Measurements from ENCODE around the gene APC2. TPM values are rescaled to one million over a fixed set of nuclear protein-coding genes. Genes with fewer than 3 reads are reported as not detected.

APC2 gene
- total RNA-seq, 2 experiments from 2014 or later: 0.07 to 0.29 TPM

GRCh38 chr19:1452802-1453524 lies 3.0 kb downstream of the APC2 start:
- DNase-seq: no peak
- TF ChIP-seq CTCF (IDR thresholded peaks at IDR 0.05): no peak
- CTCF ChIA-PET: interaction anchor here (1.1 to 3.1 kb wide), 3 partner anchors 7 to 13 kb away, joined by 4 to 13 read pairs (median 10); no protein-coding TSS in a partner anchor
- POLR2A ChIA-PET: interaction anchor here (0.8 to 1.0 kb wide), 2 partner anchors 10 to 26 kb away, joined by 3 read pairs; no protein-coding TSS in a partner anchor
- Mint-ChIP-seq H3K9me3 (no peaks in the 10 kb centered on the region), H3K36me3 (ENCODE audit: low read depth) (no peaks in the 10 kb centered on the region), H3K27me3 (peaks cover 64% of the 10 kb centered on the region), H3K4me1 (ENCODE audit: low read depth) (peaks cover 15% of the 10 kb centered on the region), H3K27ac (no peak overlapping the region), H3K4me3 (no peak overlapping the region)
- intact Hi-C loops (cut with micrococcal nuclease): no loop called here
- ATAC-seq: no peak

- Mint-ChIP-seq H3K4me3 (no peak overlapping the region), H3K27ac (no peak overlapping the region), H3K27me3 (peaks cover 64% of the 10 kb centered on the region), H3K9me3 (no peaks in the 10 kb centered on the region), H3K4me1 (ENCODE audit: low read depth) (peaks cover 15% of the 10 kb centered on the region), H3K36me3 (ENCODE audit: low read depth) (no peaks in the 10 kb centered on the region)
- no peak for TF ChIP-seq CTCF (IDR thresholded peaks at IDR 0.05)
- DNase-seq (no peak), ATAC-seq (no peak)
- ChIA-PET CTCF (interaction anchor here (1.1 to 3.1 kb wide), 3 partner anchors 8 to 12 kb away, joined by 4 to 13 read pairs (median 10); no protein-coding TSS in a partner anchor), POLR2A (interaction anchor here (0.7 to 1.0 kb wide), 3 partner anchors 9 to 27 kb away, joined by 3 to 4 read pairs (median 3); no protein-coding TSS in a partner anchor)
- intact Hi-C loops (cut with micrococcal nuclease): no loop called here
These were observed 3.8 kb downstream of the APC2 start for GRCh38 chr19:1453525-1454364.

- Mint-ChIP-seq H3K27me3 (peaks cover 56% of the 10 kb centered on the region), H3K36me3 (ENCODE audit: low read depth) (no peaks in the 10 kb centered on the region), H3K4me1 (ENCODE audit: low read depth) (peaks cover 15% of the 10 kb centered on the region), H3K9me3 (no peaks in the 10 kb centered on the region), H3K4me3 (no peak overlapping the region), H3K27ac (no peak overlapping the region)
- POLR2A ChIA-PET: interaction anchor here (0.8 to 1.5 kb wide), 3 partner anchors 8 to 15 kb away, joined by 3 to 5 read pairs (median 3); no protein-coding TSS in a partner anchor
- intact Hi-C loops (cut with micrococcal nuclease): no loop called here
- DNase-seq (peak; percentile 44), ATAC-seq (no peak)
- CTCF ChIA-PET: interaction anchor here (1.0 to 3.1 kb wide), 4 partner anchors 10 to 48 kb away, joined by 3 to 13 read pairs (median 4); no protein-coding TSS in a partner anchor
- no peak for TF ChIP-seq CTCF (IDR thresholded peaks at IDR 0.05)
These were observed 5.0 kb downstream of the APC2 start for GRCh38 chr19:1455002-1455335.

GRCh38 chr19:1455336-1456120 lies 5.6 kb downstream of the APC2 start:
- Mint-ChIP-seq H3K27me3 (peaks cover 52% of the 10 kb centered on the region), H3K27ac (no peak overlapping the region), H3K36me3 (ENCODE audit: low read depth) (no peaks in the 10 kb centered on the region), H3K4me1 (ENCODE audit: low read depth) (peaks cover 15% of the 10 kb centered on the region), H3K9me3 (no peaks in the 10 kb centered on the region), H3K4me3 (no peak overlapping the region)
- no peak for TF ChIP-seq CTCF (IDR thresholded peaks at IDR 0.05)
- DNase-seq (peak; percentile 82), ATAC-seq (peak; percentile 84)
- intact Hi-C loops (cut with micrococcal nuclease): no loop called here
- CTCF ChIA-PET: interaction anchor here (0.9 to 3.1 kb wide), 6 partner anchors 9 to 47 kb away, joined by 3 to 13 read pairs (median 3); no protein-coding TSS in a partner anchor
- POLR2A ChIA-PET: interaction anchor here (0.8 to 1.5 kb wide), 4 partner anchors 9 to 15 kb away, joined by 3 to 5 read pairs (median 3); no protein-coding TSS in a partner anchor

Data from activated CD8-positive, alpha-beta T cell treated with anti-CD3 and anti-CD28 coated beads for 36 hours (primary cell).